HCT116 (cell line): ENCODE data around the gene PLPP6.

Experiments used
- CBX3 ChIP-seq: IDR thresholded peaks from 2 replicates; pipeline ENCODE4 v1.6.1; 2012; ENCODE audit warnings: low read depth
- CTCF ChIP-seq, 3 experiments: fragments of 200-600 bp in 1 of 3; sonication (generic) in 1 of 3; IDR thresholded peaks in 2 of 3; conservative IDR thresholded peaks in 1 of 3; 2 replicates each; pipeline ENCODE4 v1.5.1; 2012 to 2017; ENCODE audit warnings: low read depth in 2 of 3, low read length in 2 of 3, antibody characterized with exemption in 1 of 3, borderline replicate concordance in 1 of 3, control low read depth in 1 of 3, mild to moderate bottlenecking in 1 of 3, mixed read lengths in 1 of 3, mixed run types in 1 of 3, moderate library complexity in 1 of 3; ENCODE audit not compliant: insufficient read depth in 1 of 3
- EZH2 ChIP-seq: fragments of 200-600 bp; sonication (generic); IDR thresholded peaks from 2 replicates; pipeline ENCODE4 v1.6.1; 2017; ENCODE audit warnings: antibody characterized with exemption, mixed run types
- MAX ChIP-seq: IDR thresholded peaks from 2 replicates; pipeline ENCODE4 v1.6.1; 2012
- POLR2A ChIP-seq: IDR thresholded peaks from 2 replicates; pipeline ENCODE4 v1.7.0; 2011; ENCODE audit warnings: borderline replicate concordance; ENCODE audit not compliant: insufficient read depth, insufficient read length; ENCODE audit errors: extremely low read depth
- RAD21 ChIP-seq: IDR thresholded peaks from 2 replicates; pipeline ENCODE4 v1.6.1; 2012; ENCODE audit warnings: low read depth, mild to moderate bottlenecking
- REST ChIP-seq: IDR thresholded peaks from 2 replicates; pipeline ENCODE4 v1.6.1; 2012; ENCODE audit warnings: low read depth
- SIN3A ChIP-seq: IDR thresholded peaks from 2 replicates; pipeline ENCODE4 v1.6.1; 2012; ENCODE audit warnings: low read depth
- SP1 ChIP-seq: IDR thresholded peaks from 2 replicates; pipeline ENCODE4 v1.6.1; 2012; ENCODE audit warnings: low read depth
- SRF ChIP-seq: IDR thresholded peaks from 2 replicates; pipeline ENCODE4 v1.6.1; 2012; ENCODE audit warnings: low read depth

DNA sequence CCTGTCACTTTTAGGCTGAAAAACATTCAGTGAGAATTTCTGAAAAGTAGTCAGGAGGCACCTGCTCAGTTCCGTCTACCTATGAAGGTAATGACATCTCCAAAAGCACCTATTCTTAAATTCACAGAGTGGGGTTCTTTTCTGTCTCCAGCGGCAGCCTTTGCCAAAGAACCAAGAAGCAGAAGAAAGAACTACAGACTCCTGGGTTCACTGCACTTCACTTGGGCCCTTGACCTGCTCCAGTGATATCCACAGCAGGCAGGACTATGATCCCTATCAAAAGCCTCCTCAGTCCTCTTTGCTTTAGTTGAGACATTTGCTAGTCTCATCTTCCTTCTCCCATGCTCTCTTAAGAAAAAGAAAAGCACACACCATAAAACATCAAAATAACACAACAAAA is 19.7 kb upstream of the PLPP6 start:
- TF ChIP-seq RAD21 (no peak), POLR2A (no peak), CTCF (IDR thresholded peaks at IDR 0.05 in 2 of 3, conservative IDR thresholded peaks at IDR 0.05 in 1 of 3; ENCODE audit: borderline replicate concordance in 1 of 3, insufficient read depth in 1 of 3, low read depth in 2 of 3, low read length in 2 of 3) (no peak), MAX (no peak), EZH2 (no peak), REST (no peak), SP1 (no peak), SIN3A (no peak), CBX3 (no peak), SRF (no peak)
